Liver (tissue), 9 donors: ENCODE data around the gene PUSL1. TPM values are rescaled to one million over a fixed set of nuclear protein-coding genes. Genes with fewer than 3 reads are reported as not detected.

Experiments used
- DNase-seq: peaks from one replicate; pipeline ENCODE4 v3.0.0-alpha.2; 2017; ENCODE audit warnings: low spot score
- H3K27ac ChIP-seq, 2 donors: one replicate each; pipeline ENCODE4 v1.7.0; 2013; ENCODE audit warnings: inconsistent platforms in 2 of 2, low read length in 2 of 2, control low read depth in 1 of 2, low read depth in 1 of 2, mild to moderate bottlenecking in 1 of 2
- H3K27me3 ChIP-seq, 4 donors: one replicate each; pipeline versions ENCODE4 v1.6.1 to v1.7.0; 2013; ENCODE audit warnings: low read length in 3 of 4, inconsistent platforms in 1 of 4, mild to moderate bottlenecking in 1 of 4, moderate library complexity in 1 of 4; ENCODE audit not compliant: control insufficient read depth in 4 of 4, insufficient read depth in 4 of 4
- H3K36me3 ChIP-seq, 4 donors: one replicate each; pipeline versions ENCODE4 v1.6.1 to v1.7.0; 2013; ENCODE audit warnings: low read length in 3 of 4, mild to moderate bottlenecking in 3 of 4, low read depth in 1 of 4, moderate library complexity in 1 of 4; ENCODE audit not compliant: control insufficient read depth in 4 of 4, insufficient read depth in 3 of 4
- H3K4me1 ChIP-seq, 4 donors: one replicate each; pipeline versions ENCODE4 v1.6.1 to v1.7.0; 2013; ENCODE audit warnings: low read length in 3 of 4, mild to moderate bottlenecking in 3 of 4, moderate library complexity in 1 of 4; ENCODE audit not compliant: control insufficient read depth in 4 of 4, insufficient read depth in 4 of 4
- H3K4me3 ChIP-seq, 3 donors: one replicate each; pipeline versions ENCODE4 v1.6.1 to v1.7.0; 2013; ENCODE audit warnings: low read length in 3 of 3, control low read depth in 1 of 3, low read depth in 1 of 3, mild to moderate bottlenecking in 1 of 3
- H3K9ac ChIP-seq, 2 donors: one replicate each; pipeline ENCODE4 v1.7.0; 2013; ENCODE audit warnings: low read length in 2 of 2, mild to moderate bottlenecking in 2 of 2, moderate library complexity in 2 of 2, control low read depth in 1 of 2, low read depth in 1 of 2
- H3K9me3 ChIP-seq, 4 donors: one replicate each; pipeline versions ENCODE4 v1.6.1 to v1.7.0; 2013; ENCODE audit warnings: low read length in 3 of 4; ENCODE audit not compliant: control insufficient read depth in 4 of 4
- EGR1 ChIP-seq, 2 donors: IDR thresholded peaks; 2 replicates each; pipeline ENCODE4 v1.6.1; 2016 to 2018; ENCODE audit warnings: antibody characterized with exemption in 2 of 2, low read depth in 2 of 2
- FOXA1 ChIP-seq: IDR thresholded peaks from 2 replicates; pipeline ENCODE4 v1.6.1; 2016; ENCODE audit warnings: antibody characterized with exemption
- GABPA ChIP-seq, 2 donors: IDR thresholded peaks in 1 of 2; conservative IDR thresholded peaks in 1 of 2; 2 replicates each; pipeline ENCODE4 v1.6.1; 2016; ENCODE audit warnings: antibody characterized with exemption in 2 of 2, mild to moderate bottlenecking in 1 of 2, moderate library complexity in 1 of 2
- HNF4A ChIP-seq, 2 donors: conservative IDR thresholded peaks; 2 replicates each; pipeline ENCODE4 v1.6.1; 2016; ENCODE audit warnings: antibody characterized with exemption in 2 of 2, mild to moderate bottlenecking in 2 of 2
- HNF4G ChIP-seq: IDR thresholded peaks from 2 replicates; pipeline ENCODE4 v1.6.1; 2016; ENCODE audit warnings: antibody characterized with exemption
- JUND ChIP-seq, 2 donors: IDR thresholded peaks; 2 replicates each; pipeline ENCODE4 v1.6.1; 2016; ENCODE audit warnings: antibody characterized with exemption in 2 of 2
- NR2F2 ChIP-seq: IDR thresholded peaks from 2 replicates; pipeline ENCODE4 v1.6.1; 2016; ENCODE audit warnings: antibody characterized with exemption
- RAD21 ChIP-seq, 2 donors: IDR thresholded peaks; 2 replicates each; pipeline ENCODE4 v1.6.1; 2016; ENCODE audit warnings: antibody characterized with exemption in 2 of 2, mild to moderate bottlenecking in 2 of 2
- RXRA ChIP-seq, 2 donors: IDR thresholded peaks; 2 replicates each; pipeline ENCODE4 v1.6.1; 2017 to 2018; ENCODE audit warnings: antibody characterized with exemption in 2 of 2, mild to moderate bottlenecking in 1 of 2
- SP1 ChIP-seq: IDR thresholded peaks from 2 replicates; pipeline ENCODE4 v1.6.1; 2018; ENCODE audit warnings: antibody characterized with exemption, mild to moderate bottlenecking
- TAF1 ChIP-seq: conservative IDR thresholded peaks from 2 replicates; pipeline ENCODE4 v1.6.1; 2016; ENCODE audit warnings: antibody characterized with exemption, mild to moderate bottlenecking
- YY1 ChIP-seq: IDR thresholded peaks from 2 replicates; pipeline ENCODE4 v1.6.1; 2016; ENCODE audit warnings: antibody characterized with exemption, mild to moderate bottlenecking
- WGBS: extraction: QIAGEN DNeasy Blood & Tissue Kit; methylation state at CpG from one replicate; pipeline ENCODE4 v1.1.7; 2013; 5-methylcytosine and 5-hydroxymethylcytosine counted together
- polyA plus RNA-seq, 2 donors: library from polyadenylated mRNA; stranded (reverse) in 1 of 2; unstranded in 1 of 2; fragments of 200-250 nt in 1 of 2; fragments of >200 nt in 1 of 2; fragmentation: Nextera tagmentation in 1 of 2; extraction: Ambion mirVana in 1 of 2; gene quantifications; one replicate each; pipeline versions ENCODE4 v1.2.1 to v1.2.3, GENCODE V29; 2013 to 2015
- total RNA-seq, 2 donors: library from RNA; depleted of rRNA; stranded (reverse); fragments of >200 nt; gene quantifications; one replicate each; pipeline ENCODE4 v1.2.3, GENCODE V29; 2014
- TF ChIP-seq, protein P1 (sequence below): fragments of 150-350 bp; IDR thresholded peaks from 2 replicates; pipeline ENCODE4 v1.5.1; 2017; ENCODE audit warnings: improper control_type of control experiment, low read depth, low read length; ENCODE audit not compliant: missing input control
- TF ChIP-seq, protein P2 (sequence below): IDR thresholded peaks from 2 replicates; pipeline ENCODE4 v1.6.1; 2016; ENCODE audit warnings: antibody characterized with exemption
- TF ChIP-seq, protein P3 (sequence below): IDR thresholded peaks from 2 replicates; pipeline ENCODE4 v1.6.1; 2016; ENCODE audit warnings: antibody characterized with exemption
- TF ChIP-seq, protein P4 (sequence below): IDR thresholded peaks from 2 replicates; pipeline ENCODE4 v1.6.1; 2016; ENCODE audit warnings: antibody characterized with exemption, mild to moderate bottlenecking
- donor health status: healthy.
- donor health status: healthy.
- donor health status: healthy.
- donor health status: healthy.
- donor health status: healthy.

PUSL1 gene
- total and polyA plus RNA-seq, 4 donors, result 9.3 to 14.9 (median 10.3) TPM

DNA sequence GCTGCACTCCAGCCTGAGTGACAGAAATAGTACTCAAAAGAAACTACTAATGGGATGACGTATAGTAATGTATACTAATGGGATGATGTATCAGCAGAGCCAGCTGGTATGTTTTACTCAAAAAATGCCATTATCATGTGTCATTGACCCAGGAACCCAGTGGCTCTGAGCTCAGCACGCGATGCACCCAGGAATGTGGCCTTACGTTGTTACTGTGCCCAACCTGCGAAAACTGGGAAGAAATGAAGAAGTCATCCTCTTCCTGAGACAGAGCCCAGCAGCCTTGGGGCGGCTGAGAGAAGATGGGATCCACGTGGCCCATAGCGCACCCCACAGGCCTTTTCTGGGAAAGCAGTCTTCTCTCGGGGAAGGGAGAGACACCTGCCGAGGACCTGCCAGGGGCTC lies 43.5 kb upstream of the PUSL1 start:
- H3K27me3 ChIP-seq, result no peaks in the 10 kb centered on the region
- TF ChIP-seq HNF4G (no peak), SP1 (no peak), FOXA1 (no peak), EGR1 (IDR thresholded peaks at IDR 0.05; ENCODE audit: low read depth in 2 of 2) (no peak), TAF1 (no peak), GABPA (IDR thresholded peaks at IDR 0.05 in 1 of 2, conservative IDR thresholded peaks at IDR 0.05 in 1 of 2) (no peak), JUND (IDR thresholded peaks at IDR 0.05) (no peak), HNF4A (conservative IDR thresholded peaks at IDR 0.05) (no peak), YY1 (no peak), RAD21 (IDR thresholded peaks at IDR 0.05) (no peak), RXRA (IDR thresholded peaks at IDR 0.05) (no peak), NR2F2 (no peak)
- TF ChIP-seq, protein P1, sequence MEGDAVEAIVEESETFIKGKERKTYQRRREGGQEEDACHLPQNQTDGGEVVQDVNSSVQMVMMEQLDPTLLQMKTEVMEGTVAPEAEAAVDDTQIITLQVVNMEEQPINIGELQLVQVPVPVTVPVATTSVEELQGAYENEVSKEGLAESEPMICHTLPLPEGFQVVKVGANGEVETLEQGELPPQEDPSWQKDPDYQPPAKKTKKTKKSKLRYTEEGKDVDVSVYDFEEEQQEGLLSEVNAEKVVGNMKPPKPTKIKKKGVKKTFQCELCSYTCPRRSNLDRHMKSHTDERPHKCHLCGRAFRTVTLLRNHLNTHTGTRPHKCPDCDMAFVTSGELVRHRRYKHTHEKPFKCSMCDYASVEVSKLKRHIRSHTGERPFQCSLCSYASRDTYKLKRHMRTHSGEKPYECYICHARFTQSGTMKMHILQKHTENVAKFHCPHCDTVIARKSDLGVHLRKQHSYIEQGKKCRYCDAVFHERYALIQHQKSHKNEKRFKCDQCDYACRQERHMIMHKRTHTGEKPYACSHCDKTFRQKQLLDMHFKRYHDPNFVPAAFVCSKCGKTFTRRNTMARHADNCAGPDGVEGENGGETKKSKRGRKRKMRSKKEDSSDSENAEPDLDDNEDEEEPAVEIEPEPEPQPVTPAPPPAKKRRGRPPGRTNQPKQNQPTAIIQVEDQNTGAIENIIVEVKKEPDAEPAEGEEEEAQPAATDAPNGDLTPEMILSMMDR, result no peak
- TF ChIP-seq, protein P2, sequence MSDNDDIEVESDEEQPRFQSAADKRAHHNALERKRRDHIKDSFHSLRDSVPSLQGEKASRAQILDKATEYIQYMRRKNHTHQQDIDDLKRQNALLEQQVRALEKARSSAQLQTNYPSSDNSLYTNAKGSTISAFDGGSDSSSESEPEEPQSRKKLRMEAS, result no peak
- TF ChIP-seq, protein P3, sequence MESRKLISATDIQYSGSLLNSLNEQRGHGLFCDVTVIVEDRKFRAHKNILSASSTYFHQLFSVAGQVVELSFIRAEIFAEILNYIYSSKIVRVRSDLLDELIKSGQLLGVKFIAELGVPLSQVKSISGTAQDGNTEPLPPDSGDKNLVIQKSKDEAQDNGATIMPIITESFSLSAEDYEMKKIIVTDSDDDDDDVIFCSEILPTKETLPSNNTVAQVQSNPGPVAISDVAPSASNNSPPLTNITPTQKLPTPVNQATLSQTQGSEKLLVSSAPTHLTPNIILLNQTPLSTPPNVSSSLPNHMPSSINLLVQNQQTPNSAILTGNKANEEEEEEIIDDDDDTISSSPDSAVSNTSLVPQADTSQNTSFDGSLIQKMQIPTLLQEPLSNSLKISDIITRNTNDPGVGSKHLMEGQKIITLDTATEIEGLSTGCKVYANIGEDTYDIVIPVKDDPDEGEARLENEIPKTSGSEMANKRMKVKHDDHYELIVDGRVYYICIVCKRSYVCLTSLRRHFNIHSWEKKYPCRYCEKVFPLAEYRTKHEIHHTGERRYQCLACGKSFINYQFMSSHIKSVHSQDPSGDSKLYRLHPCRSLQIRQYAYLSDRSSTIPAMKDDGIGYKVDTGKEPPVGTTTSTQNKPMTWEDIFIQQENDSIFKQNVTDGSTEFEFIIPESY, result no peak
- TF ChIP-seq, protein P4, sequence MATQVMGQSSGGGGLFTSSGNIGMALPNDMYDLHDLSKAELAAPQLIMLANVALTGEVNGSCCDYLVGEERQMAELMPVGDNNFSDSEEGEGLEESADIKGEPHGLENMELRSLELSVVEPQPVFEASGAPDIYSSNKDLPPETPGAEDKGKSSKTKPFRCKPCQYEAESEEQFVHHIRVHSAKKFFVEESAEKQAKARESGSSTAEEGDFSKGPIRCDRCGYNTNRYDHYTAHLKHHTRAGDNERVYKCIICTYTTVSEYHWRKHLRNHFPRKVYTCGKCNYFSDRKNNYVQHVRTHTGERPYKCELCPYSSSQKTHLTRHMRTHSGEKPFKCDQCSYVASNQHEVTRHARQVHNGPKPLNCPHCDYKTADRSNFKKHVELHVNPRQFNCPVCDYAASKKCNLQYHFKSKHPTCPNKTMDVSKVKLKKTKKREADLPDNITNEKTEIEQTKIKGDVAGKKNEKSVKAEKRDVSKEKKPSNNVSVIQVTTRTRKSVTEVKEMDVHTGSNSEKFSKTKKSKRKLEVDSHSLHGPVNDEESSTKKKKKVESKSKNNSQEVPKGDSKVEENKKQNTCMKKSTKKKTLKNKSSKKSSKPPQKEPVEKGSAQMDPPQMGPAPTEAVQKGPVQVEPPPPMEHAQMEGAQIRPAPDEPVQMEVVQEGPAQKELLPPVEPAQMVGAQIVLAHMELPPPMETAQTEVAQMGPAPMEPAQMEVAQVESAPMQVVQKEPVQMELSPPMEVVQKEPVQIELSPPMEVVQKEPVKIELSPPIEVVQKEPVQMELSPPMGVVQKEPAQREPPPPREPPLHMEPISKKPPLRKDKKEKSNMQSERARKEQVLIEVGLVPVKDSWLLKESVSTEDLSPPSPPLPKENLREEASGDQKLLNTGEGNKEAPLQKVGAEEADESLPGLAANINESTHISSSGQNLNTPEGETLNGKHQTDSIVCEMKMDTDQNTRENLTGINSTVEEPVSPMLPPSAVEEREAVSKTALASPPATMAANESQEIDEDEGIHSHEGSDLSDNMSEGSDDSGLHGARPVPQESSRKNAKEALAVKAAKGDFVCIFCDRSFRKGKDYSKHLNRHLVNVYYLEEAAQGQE, result no peak
- H3K4me3 ChIP-seq, result no peak overlapping the region
- no peak for DNase-seq
- no peak overlapping the region for H3K27ac ChIP-seq
- H3K9me3 ChIP-seq, result no peaks in the 10 kb centered on the region
- no peaks in the 10 kb centered on the region for H3K4me1 ChIP-seq
- WGBS, result 86% methylated on average over 10 of the region's 10 CpGs
- peaks cover 13 to 39% (median 26%) of the 10 kb centered on the region in 4 donors for H3K36me3 ChIP-seq
- no peak overlapping the region for H3K9ac ChIP-seq
